ENCODE results near the gene TREX2. TPM values are rescaled to one million over a fixed set of nuclear protein-coding genes. Genes with fewer than 3 reads are reported as not detected.

Gene TREX2
- total RNA-seq, 1 donor from 2014 or later: 3.7 TPM

Small RNAs within 50 kb of the gene (small RNA-seq; reads per million reads assigned to genes)
- not detected for gene RN7SL667P

Other genes with a start within 250 kb of the TREX2 start
- not detected for gene PNMA6F, start 124.3 kb downstream of the TREX2 start, total RNA-seq
- 5.2 TPM for gene ZNF275, start 111.9 kb downstream of the TREX2 start, total RNA-seq
- not detected for gene PNMA6E, start 44.7 kb downstream of the TREX2 start, total RNA-seq
- 1.0 TPM for gene ZFP92, start 34.6 kb downstream of the TREX2 start, total RNA-seq
- 11.0 TPM for gene HAUS7, start 24.5 kb upstream of the TREX2 start, total RNA-seq
- gene BGN, start 48.9 kb upstream of the TREX2 start, total RNA-seq: 24.5 TPM
- 0.52 TPM for gene ATP2B3, start 71.6 kb upstream of the TREX2 start, total RNA-seq
- gene CCNQ, start 153.1 kb upstream of the TREX2 start, total RNA-seq: 13.0 TPM
- not detected for gene DUSP9, start 201.1 kb upstream of the TREX2 start, total RNA-seq
- gene PNCK, start 227.8 kb upstream of the TREX2 start, total RNA-seq: not detected
- 13.0 TPM for gene SLC6A8, start 241.9 kb upstream of the TREX2 start, total RNA-seq

All from skeletal muscle tissue (tissue), 2 donors.